ENCODE results near the gene RNF4.

Gene RNF4

GRCh38 chr4:2497931-2498330 is 29.0 kb downstream of the RNF4 start:
- in situ Hi-C loops (cut with HindIII; ENCODE audit: low sequenced_read_pairs), result loop anchor here (5.0 kb wide), 1 partner anchor 69 kb away; no protein-coding TSS in a partner anchor
- no peak overlapping the region for H3K4me3 ChIP-seq (ENCODE audit: low read depth, low read length)
- no peak for TF ChIP-seq CTCF (IDR thresholded peaks at IDR 0.05; ENCODE audit: low read depth, low read length, missing control alignments)
- no peak for DNase-seq (ENCODE audit: low read depth)

GRCh38 chr4:2500547-2500946 is 31.6 kb downstream of the RNF4 start:
- no peak for TF ChIP-seq CTCF (IDR thresholded peaks at IDR 0.05; ENCODE audit: low read depth, low read length, missing control alignments)
- in situ Hi-C loops (cut with HindIII; ENCODE audit: low sequenced_read_pairs), result no loop called here
- no peak overlapping the region for H3K4me3 ChIP-seq (ENCODE audit: low read depth, low read length)
- no peak for DNase-seq (ENCODE audit: low read depth)

GRCh38 chr4:2501034-2501594 is 32.2 kb downstream of the RNF4 start:
- DNase-seq (ENCODE audit: low read depth), result no peak
- no peak for TF ChIP-seq CTCF (IDR thresholded peaks at IDR 0.05; ENCODE audit: low read depth, low read length, missing control alignments)
- H3K4me3 ChIP-seq (ENCODE audit: low read depth, low read length), result no peak overlapping the region
- in situ Hi-C loops (cut with HindIII; ENCODE audit: low sequenced_read_pairs), result no loop called here

- H3K4me3 ChIP-seq (ENCODE audit: low read depth, low read length), result no peak overlapping the region
- in situ Hi-C loops (cut with HindIII; ENCODE audit: low sequenced_read_pairs), result no loop called here
- TF ChIP-seq CTCF (IDR thresholded peaks at IDR 0.05; ENCODE audit: low read depth, low read length, missing control alignments), result no peak
- DNase-seq (ENCODE audit: low read depth), result no peak
Observed at GRCh38 chr4:2503809-2504208, 34.9 kb downstream of the RNF4 start.

- in situ Hi-C loops (cut with HindIII; ENCODE audit: low sequenced_read_pairs), result no loop called here
- no peak for DNase-seq (ENCODE audit: low read depth)
- TF ChIP-seq CTCF (IDR thresholded peaks at IDR 0.05; ENCODE audit: low read depth, low read length, missing control alignments), result no peak
- no peak overlapping the region for H3K4me3 ChIP-seq (ENCODE audit: low read depth, low read length)
Observed at GRCh38 chr4:2507259-2507658, 38.4 kb downstream of the RNF4 start.

GRCh38 chr4:2507855-2508254 is 38.9 kb downstream of the RNF4 start:
- no peak for DNase-seq (ENCODE audit: low read depth)
- in situ Hi-C loops (cut with HindIII; ENCODE audit: low sequenced_read_pairs), result no loop called here
- H3K4me3 ChIP-seq (ENCODE audit: low read depth, low read length), result no peak overlapping the region
- no peak for TF ChIP-seq CTCF (IDR thresholded peaks at IDR 0.05; ENCODE audit: low read depth, low read length, missing control alignments)

Data from astrocyte of the cerebellum (primary cell).